Hematopoietic multipotent progenitor cell treated with erythropoietin and hydrocortisone succinate and interleukin-3 and kit ligand, for 15 days (in vitro differentiated cells): ENCODE data around the gene ROBO1.
"Not testable (repeated sequence)": the region's sequence is repeated elsewhere in the genome, so short reads cannot be mapped to it uniquely, and the experiment has no call there.

Experiments used
- DNase-seq: peaks from one replicate; pipeline ENCODE4 v3.0.0-alpha.2; 2015; ENCODE audit warnings: low spot score

ROBO1 gene

DNA sequence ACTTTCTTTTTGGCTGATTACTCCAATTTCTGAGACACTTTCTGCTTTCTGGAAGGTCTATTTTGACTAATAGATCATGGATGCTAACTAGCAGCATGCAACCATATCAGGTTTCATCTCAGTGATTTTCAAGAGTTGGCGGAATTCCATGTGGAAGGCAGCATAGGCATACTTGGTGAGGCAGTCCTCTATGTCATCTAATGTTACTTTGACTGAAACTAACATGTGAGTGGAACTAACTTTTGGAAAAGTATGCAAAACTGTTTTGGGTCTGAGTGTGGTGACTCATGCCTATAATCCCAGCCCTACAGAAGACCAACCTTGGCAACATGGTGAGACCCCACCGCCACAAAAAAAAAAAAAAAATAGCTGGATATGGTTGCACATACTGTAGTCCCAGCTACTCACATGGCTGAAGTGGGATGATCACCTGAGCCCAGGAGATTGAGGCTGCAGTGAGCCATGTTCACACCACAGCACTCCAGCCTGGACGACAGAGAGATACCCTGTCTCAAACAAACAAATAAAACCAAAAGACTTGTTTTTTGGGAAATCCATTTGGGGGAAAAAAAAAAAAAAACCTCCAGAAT lies 1033.7 kb downstream of the ROBO1 start:
- no peak for DNase-seq

DNA sequence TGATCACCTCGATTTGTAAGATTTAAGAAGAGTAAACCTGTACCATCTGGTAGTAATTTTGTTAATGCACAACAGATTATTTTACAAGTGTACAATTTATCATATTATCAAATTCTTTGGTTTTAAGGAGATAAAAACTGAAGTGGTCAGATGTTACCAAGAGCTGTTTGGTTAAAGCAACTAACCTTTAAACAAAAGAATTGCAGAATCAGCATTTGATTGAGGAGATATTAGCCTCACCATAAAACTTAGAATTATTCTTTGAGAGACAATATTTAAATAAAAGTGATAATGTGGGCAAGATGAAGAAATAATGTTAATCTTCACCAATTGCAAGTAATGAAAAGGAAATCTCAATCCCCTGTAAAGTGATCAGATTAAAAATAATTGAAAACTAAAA lies 1034.9 kb downstream of the ROBO1 start:
- no peak for DNase-seq

- DNase-seq = no peak
These were observed 1035.3 kb downstream of the ROBO1 start for GRCh38 chr3:78732471-78732870.

DNA sequence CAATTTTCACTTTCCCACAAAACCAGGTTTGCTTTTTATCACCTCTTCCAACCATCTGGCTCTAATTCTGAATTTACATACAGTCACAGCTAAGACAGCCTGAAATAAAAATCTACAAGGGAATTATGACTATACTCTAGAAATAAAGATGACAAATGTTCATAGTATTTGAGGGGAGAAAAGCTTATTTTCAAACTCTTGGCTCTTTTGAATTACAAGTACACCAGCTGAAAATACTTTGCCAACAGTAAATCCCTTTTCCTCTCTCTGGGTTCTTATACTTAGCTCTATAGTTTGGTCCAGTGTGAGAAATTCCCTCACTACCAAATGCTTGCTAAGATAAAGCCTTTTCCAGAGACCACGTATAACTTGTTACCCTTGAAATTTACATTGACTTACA lies 1037.9 kb downstream of the ROBO1 start:
- no peak for DNase-seq

GRCh38 chr3:78728406-78729145 lies 1039.2 kb downstream of the ROBO1 start:
- DNase-seq = no peak

DNA sequence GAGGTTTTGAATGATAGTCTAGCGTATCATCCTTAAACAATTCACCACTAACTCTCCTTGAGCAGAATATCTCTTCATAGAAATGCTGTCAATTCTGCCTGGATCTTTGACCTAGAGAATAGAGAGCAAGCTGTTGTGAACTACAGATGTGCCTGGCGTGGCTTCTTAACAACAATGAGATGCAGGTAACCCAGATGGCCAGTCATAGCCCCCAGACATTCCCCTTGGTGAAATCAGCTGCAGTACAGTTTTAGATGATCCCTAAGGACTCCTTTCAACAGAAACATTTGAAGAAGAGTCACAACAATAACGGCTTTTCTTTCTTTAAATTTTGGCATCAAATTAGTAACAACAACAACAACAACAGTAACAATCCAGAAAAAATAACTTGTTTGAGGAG lies 1041.3 kb downstream of the ROBO1 start:
- no peak for DNase-seq

DNA sequence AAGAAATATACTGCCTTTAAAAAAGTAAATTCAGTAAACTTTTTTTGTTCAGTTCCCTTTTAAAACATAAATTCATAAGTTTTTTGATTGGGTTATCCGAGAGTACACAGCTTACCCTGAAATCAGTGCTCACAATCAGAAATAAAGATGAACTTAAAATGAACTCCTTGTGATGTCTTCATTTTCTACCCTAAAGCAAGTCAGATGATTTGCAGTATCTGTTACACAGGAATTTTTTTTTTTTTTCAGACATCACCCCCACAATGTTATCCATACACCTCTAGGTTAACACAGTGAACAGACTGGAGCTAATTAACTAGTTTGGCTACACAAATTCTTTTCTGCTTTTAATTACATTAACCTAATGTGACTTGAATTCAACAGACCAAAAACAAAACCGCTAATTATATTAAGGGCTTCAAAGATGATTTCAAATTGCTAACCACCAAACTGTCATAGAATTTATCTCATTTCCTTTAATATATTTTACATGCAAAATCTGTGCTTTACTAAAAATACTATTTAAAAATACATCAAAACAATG lies 1042.0 kb downstream of the ROBO1 start:
- DNase-seq = no peak

GRCh38 chr3:78724859-78725258 lies 1042.9 kb downstream of the ROBO1 start:
- DNase-seq = no peak

- DNase-seq = not testable (repeated sequence)
These were observed 1043.4 kb downstream of the ROBO1 start for GRCh38 chr3:78724364-78724763.

DNA sequence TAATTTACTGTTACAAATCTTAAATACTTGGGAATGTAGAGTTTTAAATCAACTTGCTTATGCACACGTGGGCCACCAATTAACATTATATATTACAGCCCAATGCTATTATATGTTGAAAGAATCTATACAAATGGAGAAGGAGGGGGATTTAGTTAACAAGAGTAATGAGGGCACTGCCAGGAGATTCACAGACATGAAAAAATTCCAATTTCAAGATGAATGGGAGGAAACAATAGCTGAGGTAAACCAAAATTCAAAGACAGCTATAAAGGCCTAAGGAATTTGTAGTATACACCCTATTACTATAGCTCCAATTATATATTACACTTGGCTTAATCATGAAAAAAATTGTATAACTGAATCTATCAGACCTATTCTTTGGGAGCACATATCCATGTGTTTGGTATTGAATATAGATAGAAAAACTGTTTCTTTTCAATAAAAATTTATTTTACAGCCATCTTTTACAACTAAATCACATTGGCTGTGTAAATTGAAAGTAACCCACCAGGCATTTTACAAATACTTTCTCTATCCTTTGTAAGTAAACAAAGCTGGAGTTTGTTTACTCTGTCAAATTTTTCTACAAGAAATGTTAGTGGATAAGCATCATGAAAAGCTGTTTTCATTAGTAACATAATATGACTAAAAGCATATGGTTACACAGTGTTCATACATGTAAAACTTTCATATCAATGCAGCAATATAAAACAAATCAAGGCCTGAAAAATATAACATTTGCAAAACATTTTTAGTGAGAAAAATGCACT lies 1045.8 kb downstream of the ROBO1 start:
- no peak for DNase-seq

DNA sequence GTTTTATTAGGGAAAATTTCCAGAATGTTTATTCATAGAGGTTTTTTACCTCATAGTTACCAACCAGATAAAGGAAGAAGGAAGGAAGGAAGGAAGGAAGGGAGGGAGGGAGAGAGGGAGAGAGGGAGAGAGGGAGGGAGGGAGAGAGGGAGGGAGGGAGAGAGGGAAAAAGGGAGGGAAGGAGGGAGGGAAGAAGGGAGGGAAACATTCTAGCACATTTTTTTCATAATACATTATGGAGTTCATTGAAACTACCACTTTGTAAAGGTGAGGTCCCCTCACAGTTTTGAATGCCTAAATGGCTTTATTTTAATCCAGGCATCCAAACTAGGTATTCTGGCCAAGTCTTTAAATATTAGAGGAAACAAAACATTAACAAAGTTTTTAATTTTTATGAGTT lies 1049.1 kb downstream of the ROBO1 start:
- DNase-seq = no peak

GRCh38 chr3:78717041-78717440 lies 1050.8 kb downstream of the ROBO1 start:
- DNase-seq = no peak

DNA sequence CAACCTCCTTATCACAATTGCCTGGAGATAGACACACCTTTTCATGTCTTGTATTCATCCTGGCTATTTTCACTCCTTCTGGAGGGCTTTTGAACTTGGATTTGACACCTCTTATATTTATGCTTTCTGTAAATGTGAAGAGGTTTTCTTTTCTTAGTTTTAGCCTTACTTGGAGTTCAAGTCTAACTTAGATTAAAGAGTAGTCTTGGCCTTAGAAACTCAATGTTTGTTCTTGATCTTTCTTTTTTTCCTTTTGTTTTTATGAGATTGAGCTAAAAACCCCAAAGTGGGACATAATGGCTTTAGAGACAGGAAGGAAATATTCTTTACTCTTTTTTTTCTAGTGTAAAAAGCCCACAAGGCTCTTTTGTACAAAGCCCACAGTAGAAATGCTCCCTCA lies 1054.9 kb downstream of the ROBO1 start:
- no peak for DNase-seq

- no peak for DNase-seq
These were observed 1055.5 kb downstream of the ROBO1 start for GRCh38 chr3:78712270-78712669.

DNA sequence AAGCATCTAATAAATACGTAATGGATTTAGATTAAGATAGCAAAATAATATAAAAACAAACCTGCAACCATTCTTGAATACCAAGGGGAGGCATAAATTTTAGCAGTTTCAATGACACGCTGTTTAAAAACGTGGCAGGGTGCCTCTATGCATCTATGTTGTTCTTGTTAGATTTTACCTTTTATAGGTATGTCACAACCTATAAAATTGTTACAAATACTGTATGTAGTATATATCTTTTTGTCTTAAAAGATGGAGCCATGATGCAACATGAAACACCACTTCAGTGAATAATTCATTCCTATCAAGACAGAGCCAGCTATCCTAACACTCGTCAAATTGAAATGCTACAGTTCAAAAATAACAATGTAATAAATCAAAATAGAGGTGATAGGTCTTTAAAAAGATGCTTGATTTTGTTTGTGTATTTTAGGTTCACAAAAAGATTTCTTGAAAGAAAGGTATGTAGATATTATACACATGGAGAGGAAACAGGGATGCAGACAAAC lies 1059.2 kb downstream of the ROBO1 start:
- DNase-seq = no peak

- no peak for DNase-seq
These were observed 1060.2 kb downstream of the ROBO1 start for GRCh38 chr3:78707609-78708008.

- DNase-seq = no peak
These were observed 1060.8 kb downstream of the ROBO1 start for GRCh38 chr3:78706906-78707523.

DNA sequence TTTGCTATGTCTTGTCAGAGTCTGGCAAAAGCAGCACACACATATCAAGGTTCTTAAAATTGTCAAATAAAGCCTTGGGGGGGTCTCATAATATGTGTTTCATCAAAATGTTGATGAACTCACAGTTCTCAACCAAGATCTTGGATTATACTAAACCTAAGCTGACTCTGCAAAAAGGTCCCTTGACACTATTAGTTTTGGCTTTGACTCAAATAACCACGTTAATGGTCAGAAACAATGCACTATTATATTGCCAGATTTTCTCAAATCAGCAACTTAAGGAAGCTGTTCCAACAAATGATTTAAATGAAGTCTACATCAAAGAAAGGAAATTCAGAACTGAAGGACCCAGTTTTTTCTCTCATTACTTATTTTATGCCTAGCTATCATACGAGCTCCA lies 1063.9 kb downstream of the ROBO1 start:
- DNase-seq = no peak

GRCh38 chr3:78701537-78701936 lies 1066.3 kb downstream of the ROBO1 start:
- DNase-seq = no peak

- no peak for DNase-seq
These were observed 1069.4 kb downstream of the ROBO1 start for GRCh38 chr3:78698431-78698830.

DNA sequence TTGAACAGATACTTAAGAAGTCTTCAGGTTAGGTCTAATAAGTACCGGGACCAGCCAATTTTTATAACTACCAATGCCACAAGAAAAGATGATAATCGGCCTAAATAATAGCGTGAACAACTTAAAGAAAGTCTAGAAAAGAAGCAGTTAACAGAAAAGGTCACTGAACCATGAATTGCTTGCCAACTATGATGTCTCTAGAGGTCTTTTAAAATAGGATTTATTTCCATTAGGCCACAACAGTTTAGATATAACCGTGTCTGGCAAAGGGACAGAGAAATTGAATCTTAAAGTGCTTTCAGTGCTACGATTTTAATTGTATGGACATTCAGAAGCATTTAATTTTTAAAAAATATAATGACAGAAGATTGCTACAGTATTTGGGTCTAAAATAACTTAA lies 1070.4 kb downstream of the ROBO1 start:
- DNase-seq = no peak

DNA sequence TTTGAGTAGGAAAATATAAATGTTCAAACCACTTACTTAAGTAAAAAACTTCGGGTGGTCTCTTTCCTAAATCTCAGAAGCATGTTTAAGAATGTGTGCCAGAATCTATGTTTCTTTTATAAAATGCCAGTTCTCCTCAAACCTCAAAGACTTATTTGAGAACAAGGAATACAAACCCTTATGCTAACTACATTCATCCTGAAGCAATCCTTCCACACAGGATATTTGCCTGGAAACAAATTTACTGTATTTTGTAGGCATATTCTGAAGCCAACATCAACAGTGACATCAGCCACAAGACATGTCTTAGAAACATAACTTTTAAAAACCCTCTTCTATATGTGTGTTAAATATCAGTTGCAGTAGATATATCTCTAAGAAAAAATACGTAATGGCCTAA lies 1077.0 kb downstream of the ROBO1 start:
- no peak for DNase-seq
